Stomach (tissue), 9 donors: Measurements from ENCODE around the gene PTPRJ. TPM values are rescaled to one million over a fixed set of nuclear protein-coding genes. Genes with fewer than 3 reads are reported as not detected.

Experiments used
- DNase-seq, 2 donors: peaks; one replicate each; pipeline versions ENCODE4 v3.0.0 to v3.0.0-alpha.2; 2013 to 2019
- H3K27ac ChIP-seq, 5 donors: fragments of 200-600 bp in 4 of 5; sonication (generic) in 4 of 5; one replicate each; pipeline ENCODE4 v1.5.1; 2013 to 2019; ENCODE audit warnings: mild to moderate bottlenecking in 1 of 5, moderate library complexity in 1 of 5
- H3K27me3 ChIP-seq, 3 donors: fragments of 200-600 bp; sonication (generic); one replicate each; pipeline ENCODE4 v1.5.1; 2017 to 2019; ENCODE audit warnings: mixed run types in 1 of 3
- H3K36me3 ChIP-seq, 4 donors: fragments of 200-600 bp; sonication (generic); 1 replicate in 3 of 4; 2 replicates in 1 of 4; pipeline ENCODE4 v1.5.1; 2016 to 2019
- H3K4me1 ChIP-seq, 4 donors: fragments of 200-600 bp; sonication (generic); one replicate each; pipeline ENCODE4 v1.5.1; 2016 to 2019
- H3K4me3 ChIP-seq, 4 donors: fragments of 200-600 bp; sonication (generic) in 3 of 4; one replicate each; pipeline ENCODE4 v1.5.1; 2016 to 2019; ENCODE audit warnings: mild to moderate bottlenecking in 1 of 4
- H3K9me3 ChIP-seq, 4 donors: fragments of 200-600 bp; sonication (generic); one replicate each; pipeline ENCODE4 v1.5.1; 2016 to 2019
- CTCF ChIP-seq, 7 experiments: fragments of 450-650 bp in 4 of 7; fragments of 200-600 bp in 3 of 7; sonication (generic) in 3 of 7; IDR thresholded peaks; one replicate each; pipeline ENCODE4 v1.5.1; 2016 to 2019; ENCODE audit warnings: antibody characterized with exemption in 7 of 7, control low read depth in 2 of 7, mild to moderate bottlenecking in 1 of 7
- EP300 ChIP-seq: sonication (generic); formaldehyde crosslinking; IDR thresholded peaks from one replicate; pipeline ENCODE4 v1.6.1; 2017; ENCODE audit warnings: antibody characterized with exemption
- POLR2A ChIP-seq, 4 donors: fragments of 450-650 bp; IDR thresholded peaks; one replicate each; pipeline ENCODE4 v1.6.1; 2016; ENCODE audit warnings: antibody characterized with exemption in 4 of 4, control low read depth in 2 of 4, mild to moderate bottlenecking in 1 of 4, moderate library complexity in 1 of 4
- POLR2AphosphoS5 ChIP-seq, 3 donors: sonication (generic); formaldehyde crosslinking; IDR thresholded peaks; one replicate each; pipeline ENCODE4 v1.6.1; 2016; ENCODE audit warnings: antibody characterized with exemption in 3 of 3
- WGBS, 5 donors: extraction: QIAGEN DNeasy Blood & Tissue Kit in 3 of 5; methylation state at CpG; one replicate each; pipeline versions ENCODE4 v1.1.5 to v1.1.7; 2013 to 2018; 5-methylcytosine and 5-hydroxymethylcytosine counted together
- intact Hi-C: fragments of 100-400 bp; cut with DNase I; formaldehyde crosslinking; loops from one replicate; pipeline ENCODE4 v1.15.1; 2023; ENCODE audit warnings: low total_unique reads
- polyA plus RNA-seq, 3 donors: library from polyadenylated mRNA; stranded (reverse); fragments of 200-250 nt; gene quantifications; one replicate each; pipeline ENCODE4 v1.2.3, GENCODE V29; 2013
- total RNA-seq, 5 donors: library from RNA; depleted of rRNA; stranded (reverse); fragments of >200 nt; gene quantifications; one replicate each; pipeline versions ENCODE4 v1.1.0 to v1.2.3, GENCODE V29; 2014 to 2016
- donor health status: healthy with polysubstance abuse.
- donor health status: Bipolar disorder and iron deficiency.
- donor health status: healthy.

PTPRJ gene
- total and polyA plus RNA-seq, 8 donors: 2.6 to 351 (median 20.7) TPM

DNA sequence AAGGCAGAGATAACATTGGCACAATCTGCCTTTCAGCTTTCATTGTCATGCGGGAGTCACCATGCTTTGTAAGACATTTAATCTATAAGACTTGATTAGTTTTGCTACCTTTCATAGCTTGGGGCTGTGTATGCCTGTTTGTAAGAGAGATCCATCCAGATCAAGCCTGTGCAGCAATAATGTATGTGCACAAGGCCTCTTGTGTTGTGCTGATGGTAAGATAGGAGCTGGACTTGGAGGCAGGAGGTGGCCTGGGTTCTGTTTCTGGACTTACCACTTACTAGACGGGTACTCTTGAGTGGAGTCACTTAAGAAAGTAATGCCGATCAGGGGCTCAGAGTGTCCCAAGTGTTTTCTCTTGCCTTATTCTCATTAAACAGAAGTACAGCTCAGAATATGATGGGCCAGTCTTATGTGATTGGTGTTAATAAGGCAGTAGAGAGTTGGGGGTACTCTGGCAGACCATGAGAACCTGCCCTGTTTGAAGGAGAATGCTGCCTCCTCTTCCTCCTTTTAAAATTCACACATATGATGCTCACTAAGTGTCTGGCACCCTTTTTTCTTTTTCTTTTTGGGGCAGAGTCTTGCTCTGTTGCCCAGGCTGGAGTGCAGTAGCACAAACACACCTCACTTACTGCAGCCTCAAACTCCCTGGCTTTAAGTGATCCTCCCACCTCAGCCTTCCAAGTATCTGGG lies 30.9 kb downstream of the PTPRJ start:
- H3K36me3 ChIP-seq: no peaks in the 10 kb centered on the region
- no peak for DNase-seq
- H3K9me3 ChIP-seq: no peaks in the 10 kb centered on the region
- intact Hi-C loops: no loop called here
- H3K4me3 ChIP-seq: no peak overlapping the region
- TF ChIP-seq POLR2A (IDR thresholded peaks at IDR 0.05) (no peak), CTCF (IDR thresholded peaks at IDR 0.05) (no peak), EP300 (no peak), POLR2AphosphoS5 (IDR thresholded peaks at IDR 0.05) (no peak)
- peak overlapping the region; percentile 24 to 79 (median 67) for H3K27ac ChIP-seq
- H3K4me1 ChIP-seq: peaks cover 31 to 99% (median 55%) of the 10 kb centered on the region in 4 donors
- WGBS, 5 donors: 72 to 83% (median 78%) methylated on average over 3 of the region's 3 CpGs
- no peaks in the 10 kb centered on the region for H3K27me3 ChIP-seq

DNA sequence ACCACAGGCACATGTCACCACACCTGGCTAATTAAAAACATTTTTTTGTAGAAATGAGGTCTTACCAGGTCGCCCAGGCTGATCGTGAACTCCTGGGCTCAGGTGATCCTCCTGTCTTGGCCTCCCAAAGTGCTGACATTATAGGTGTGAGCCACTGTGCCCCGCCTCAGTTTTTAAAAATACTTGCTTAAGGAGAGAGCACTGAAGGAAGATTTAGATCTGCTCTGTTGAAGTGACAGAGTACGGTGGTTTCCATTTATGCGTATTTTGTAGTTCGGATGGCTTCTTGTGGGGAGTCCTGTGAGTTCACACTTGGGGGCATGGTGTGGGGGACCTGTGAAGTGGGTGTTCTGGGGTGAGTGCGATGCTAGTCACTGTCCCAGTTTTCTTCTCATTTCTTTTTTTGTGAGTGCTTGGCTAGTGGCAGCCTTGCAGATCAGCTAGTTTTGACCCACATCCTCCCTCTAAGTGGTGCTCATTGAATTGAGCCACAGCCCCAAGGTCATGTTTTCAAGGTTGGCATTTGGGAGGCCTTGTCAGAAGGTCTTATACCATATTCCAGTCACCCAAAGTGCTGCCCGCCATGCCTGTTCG lies 31.5 kb downstream of the PTPRJ start:
- Histone ChIP-seq H3K27ac (peak overlapping the region; percentile 24 to 79 (median 67)), H3K27me3 (no peaks in the 10 kb centered on the region), H3K4me1 (peaks cover 25 to 99% (median 52%) of the 10 kb centered on the region in 4 donors), H3K36me3 (no peaks in the 10 kb centered on the region), H3K9me3 (no peaks in the 10 kb centered on the region), H3K4me3 (no peak overlapping the region)
- 83 to 91% (median 88%) methylated on average over 9 of the region's 9 CpGs for WGBS, 5 donors
- peak in 1 of 2 donors; percentile 33 for DNase-seq
- no peak for TF ChIP-seq CTCF (IDR thresholded peaks at IDR 0.05)
- no peak for TF ChIP-seq EP300
- no peak for TF ChIP-seq POLR2A (IDR thresholded peaks at IDR 0.05)
- no peak for TF ChIP-seq POLR2AphosphoS5 (IDR thresholded peaks at IDR 0.05)
- intact Hi-C loops: no loop called here

- TF ChIP-seq POLR2A (IDR thresholded peaks at IDR 0.05) (no peak), POLR2AphosphoS5 (IDR thresholded peaks at IDR 0.05) (peak in 1 of 3 donors; percentile 20)
- peak overlapping the region; percentile 49 to 79 (median 67) for H3K27ac ChIP-seq
- H3K4me1 ChIP-seq: peaks cover 32 to 99% (median 56%) of the 10 kb centered on the region in 4 donors
- WGBS, 5 donors: 30 to 52% (median 46%) methylated on average over 8 of the region's 8 CpGs
- H3K9me3 ChIP-seq: no peaks in the 10 kb centered on the region
- DNase-seq: peak; percentile 39 to 80
- intact Hi-C loops: no loop called here
- no peak overlapping the region for H3K4me3 ChIP-seq
- no peaks in the 10 kb centered on the region for H3K27me3 ChIP-seq
- no peaks in the 10 kb centered on the region for H3K36me3 ChIP-seq
Measured at GRCh38 chr11:48013269-48013901, 33.0 kb downstream of the PTPRJ start.

GRCh38 chr11:48014917-48015316 lies 34.6 kb downstream of the PTPRJ start:
- Histone ChIP-seq H3K36me3 (no peaks in the 10 kb centered on the region), H3K27me3 (no peaks in the 10 kb centered on the region), H3K4me1 (peaks cover 38 to 100% (median 64%) of the 10 kb centered on the region in 4 donors), H3K9me3 (no peaks in the 10 kb centered on the region), H3K4me3 (no peak overlapping the region), H3K27ac (peak overlapping the region in 2 of 5 donors; percentile 0 to 74)
- DNase-seq: no peak
- intact Hi-C loops: no loop called here
- TF ChIP-seq EP300 (no peak), POLR2A (IDR thresholded peaks at IDR 0.05) (no peak), CTCF (IDR thresholded peaks at IDR 0.05) (no peak), POLR2AphosphoS5 (IDR thresholded peaks at IDR 0.05) (no peak)
- 82 to 88% (median 85%) methylated on average over 8 of the region's 8 CpGs for WGBS, 5 donors
